Calu3 (cell line): ENCODE results near the gene CACNA1D. TPM values are rescaled to one million over a fixed set of nuclear protein-coding genes. Genes with fewer than 3 reads are reported as not detected.

Experiments
- BruUV-seq: library from RNA; stranded (reverse); fragments of 400-500 nt; replicated peaks from 2 replicates; lab custom pipeline; 2021; lab: Mats Ljungman, UMichigan
- CTCF ChIA-PET: fragments of 300-600 bp; sonication (Branson Sonifier 250); formaldehyde crosslinking; loops from one replicate; lab custom pipeline; 2022; ENCODE audit warnings: antibody characterized with exemption; lab: Charles Lee
- DNase-seq: peaks from one replicate; pipeline ENCODE4 v3.0.0; 2022
- H3K27ac Mint-ChIP-seq: one replicate; pipeline ENCODE4 v1.8.0; 2022; ENCODE audit warnings: mixed read lengths; ENCODE audit not compliant: unreplicated experiment
- H3K27me3 Mint-ChIP-seq: one replicate; pipeline ENCODE4 v1.8.0; 2022; ENCODE audit warnings: mixed read lengths; ENCODE audit not compliant: unreplicated experiment
- H3K36me3 Mint-ChIP-seq: one replicate; pipeline ENCODE4 v1.8.0; 2022; ENCODE audit warnings: mild to moderate bottlenecking, moderate library complexity, mixed read lengths; ENCODE audit not compliant: insufficient read depth, unreplicated experiment
- H3K4me1 Mint-ChIP-seq: one replicate; pipeline ENCODE4 v1.8.0; 2022; ENCODE audit warnings: mild to moderate bottlenecking, low read depth, mixed read lengths; ENCODE audit not compliant: unreplicated experiment
- H3K4me3 Mint-ChIP-seq: one replicate; pipeline ENCODE4 v1.8.0; 2022; ENCODE audit warnings: mild to moderate bottlenecking, low read depth, moderate library complexity, mixed read lengths; ENCODE audit not compliant: unreplicated experiment
- H3K9me3 Mint-ChIP-seq: one replicate; pipeline ENCODE4 v1.8.0; 2022; ENCODE audit warnings: low read depth, mixed read lengths; ENCODE audit not compliant: unreplicated experiment
- intact Hi-C: fragments of 100-400 bp; cut with micrococcal nuclease; formaldehyde crosslinking; loops from one replicate; pipeline ENCODE4 v1.10.0; 2022; ENCODE audit not compliant: unreplicated experiment
- total RNA-seq: library from RNA; stranded (reverse); gene quantifications from 2 replicates; pipeline ENCODE4 v1.2.3, GENCODE V29; 2022
- TF ChIP-seq, protein P1 (sequence below): fragments of 200-600 bp; IDR thresholded peaks from one replicate; pipeline ENCODE4 v1.8.0; 2022; ENCODE audit warnings: antibody characterized with exemption; ENCODE audit not compliant: unreplicated experiment

The CACNA1D gene
- total RNA-seq, 1 experiment from 2014 or later, result 48.3 TPM

GRCh38 chr3:53795176-53795575, 300.8 kb downstream of the CACNA1D start:
- Mint-ChIP-seq H3K4me3 (no peak overlapping the region), H3K9me3 (no peaks in the 10 kb centered on the region), H3K4me1 (no peaks in the 10 kb centered on the region), H3K27ac (no peak overlapping the region), H3K27me3 (no peaks in the 10 kb centered on the region), H3K36me3 (peaks cover 5% of the 10 kb centered on the region)
- no TSS peak for BruUV-seq
- CTCF ChIA-PET, result interaction anchor here (0.5 to 1.4 kb wide), 2 partner anchors 15 to 453 kb away, joined by 3 to 4 read pairs; no protein-coding TSS in a partner anchor
- TF ChIP-seq, protein P1, sequence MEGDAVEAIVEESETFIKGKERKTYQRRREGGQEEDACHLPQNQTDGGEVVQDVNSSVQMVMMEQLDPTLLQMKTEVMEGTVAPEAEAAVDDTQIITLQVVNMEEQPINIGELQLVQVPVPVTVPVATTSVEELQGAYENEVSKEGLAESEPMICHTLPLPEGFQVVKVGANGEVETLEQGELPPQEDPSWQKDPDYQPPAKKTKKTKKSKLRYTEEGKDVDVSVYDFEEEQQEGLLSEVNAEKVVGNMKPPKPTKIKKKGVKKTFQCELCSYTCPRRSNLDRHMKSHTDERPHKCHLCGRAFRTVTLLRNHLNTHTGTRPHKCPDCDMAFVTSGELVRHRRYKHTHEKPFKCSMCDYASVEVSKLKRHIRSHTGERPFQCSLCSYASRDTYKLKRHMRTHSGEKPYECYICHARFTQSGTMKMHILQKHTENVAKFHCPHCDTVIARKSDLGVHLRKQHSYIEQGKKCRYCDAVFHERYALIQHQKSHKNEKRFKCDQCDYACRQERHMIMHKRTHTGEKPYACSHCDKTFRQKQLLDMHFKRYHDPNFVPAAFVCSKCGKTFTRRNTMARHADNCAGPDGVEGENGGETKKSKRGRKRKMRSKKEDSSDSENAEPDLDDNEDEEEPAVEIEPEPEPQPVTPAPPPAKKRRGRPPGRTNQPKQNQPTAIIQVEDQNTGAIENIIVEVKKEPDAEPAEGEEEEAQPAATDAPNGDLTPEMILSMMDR, result no peak
- no peak for DNase-seq
- intact Hi-C loops, result no loop called here

DNA sequence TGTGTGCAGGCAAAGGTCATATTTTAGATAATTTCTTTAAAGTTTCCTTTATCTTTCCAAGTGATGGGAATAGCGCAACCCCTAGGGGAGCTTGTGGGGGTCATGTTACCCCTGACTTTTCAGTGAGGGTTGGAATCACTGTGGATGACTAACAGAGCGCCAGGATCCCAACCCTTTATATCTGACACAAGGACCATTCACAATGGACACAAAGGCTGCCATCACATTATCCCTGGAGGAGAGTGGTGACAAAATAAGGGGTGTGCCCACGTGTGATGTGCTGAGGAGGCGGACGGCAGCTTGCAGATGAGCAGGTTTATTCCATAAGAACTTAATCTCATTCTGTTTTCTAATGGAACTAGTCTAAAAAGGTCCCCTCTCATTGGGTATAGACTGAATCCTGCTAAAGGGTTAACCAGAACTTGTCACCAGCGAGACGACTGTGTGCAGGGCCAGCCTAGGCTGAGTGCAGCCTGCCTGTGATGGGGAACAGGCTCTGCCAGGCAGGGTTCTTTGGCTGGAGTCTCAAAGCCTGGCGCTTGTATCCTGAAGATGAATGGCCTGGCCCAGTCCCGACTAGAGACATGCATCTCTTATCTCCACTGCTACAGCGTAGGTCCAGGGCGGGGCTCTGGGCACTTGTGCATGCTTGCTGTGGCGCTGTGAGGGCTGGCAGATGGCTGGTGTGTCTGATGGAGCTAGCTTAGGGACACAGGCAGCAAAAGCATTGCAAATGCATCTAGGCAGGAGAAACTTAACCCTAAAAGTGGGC, 301.6 kb downstream of the CACNA1D start:
- H3K9me3 Mint-ChIP-seq, result no peaks in the 10 kb centered on the region
- TF ChIP-seq, protein P1, result no peak
- no peak for DNase-seq
- peaks cover 5% of the 10 kb centered on the region for H3K36me3 Mint-ChIP-seq
- CTCF ChIA-PET, result no interaction called here
- H3K27me3 Mint-ChIP-seq, result no peaks in the 10 kb centered on the region
- H3K4me3 Mint-ChIP-seq, result no peak overlapping the region
- no TSS peak for BruUV-seq
- no peak overlapping the region for H3K27ac Mint-ChIP-seq
- H3K4me1 Mint-ChIP-seq, result no peaks in the 10 kb centered on the region
- intact Hi-C loops, result no loop called here

GRCh38 chr3:53798144-53798543, 303.7 kb downstream of the CACNA1D start:
- CTCF ChIA-PET, result no interaction called here
- TF ChIP-seq, protein P1, result no peak
- Mint-ChIP-seq H3K4me1 (no peaks in the 10 kb centered on the region), H3K36me3 (peaks cover 5% of the 10 kb centered on the region), H3K9me3 (no peaks in the 10 kb centered on the region), H3K27me3 (no peaks in the 10 kb centered on the region), H3K4me3 (no peak overlapping the region), H3K27ac (no peak overlapping the region)
- no TSS peak for BruUV-seq
- no peak for DNase-seq
- intact Hi-C loops, result no loop called here

- TF ChIP-seq, protein P1, result no peak
- DNase-seq, result no peak
- no TSS peak for BruUV-seq
- no peak overlapping the region for H3K4me3 Mint-ChIP-seq
- CTCF ChIA-PET, result no interaction called here
- H3K27ac Mint-ChIP-seq, result no peak overlapping the region
- intact Hi-C loops, result no loop called here
- no peaks in the 10 kb centered on the region for H3K9me3 Mint-ChIP-seq
- H3K36me3 Mint-ChIP-seq, result peaks cover 5% of the 10 kb centered on the region
- peaks cover 7% of the 10 kb centered on the region for H3K4me1 Mint-ChIP-seq
- H3K27me3 Mint-ChIP-seq, result no peaks in the 10 kb centered on the region
Measured at GRCh38 chr3:53799338-53799865, 305.0 kb downstream of the CACNA1D start.
